ENCODE measurements around the gene ARHGAP40.

Gene ARHGAP40

GRCh38 chr20:38649275-38649891 lies 47.8 kb downstream of the ARHGAP40 start:
- H3K4me3 ChIP-seq (ENCODE audit: low read depth, low read length), result no peak overlapping the region

- no peak overlapping the region for H3K4me3 ChIP-seq (ENCODE audit: low read depth, low read length)
Measured at GRCh38 chr20:38650010-38650409, 48.4 kb downstream of the ARHGAP40 start.

DNA sequence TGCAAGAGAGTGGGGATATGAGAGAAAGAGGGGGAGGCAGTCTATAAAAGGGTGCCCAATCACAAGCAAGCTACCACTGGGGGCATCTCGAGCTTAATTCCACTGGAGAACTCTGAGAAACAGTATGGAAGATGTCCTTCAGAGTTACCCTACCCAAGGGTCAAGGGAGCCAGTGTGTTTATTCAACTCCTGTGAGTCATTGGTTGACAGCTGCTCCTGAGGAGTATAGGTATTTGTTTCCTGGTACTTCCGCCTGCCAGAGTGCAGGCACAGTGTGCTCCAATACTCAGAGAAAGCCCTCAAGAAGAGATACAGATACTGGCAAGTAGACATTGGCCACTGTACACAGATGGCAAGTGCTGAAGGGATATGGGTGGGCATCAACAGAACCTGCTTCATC lies 49.5 kb downstream of the ARHGAP40 start:
- no peak overlapping the region for H3K4me3 ChIP-seq (ENCODE audit: low read depth, low read length)

DNA sequence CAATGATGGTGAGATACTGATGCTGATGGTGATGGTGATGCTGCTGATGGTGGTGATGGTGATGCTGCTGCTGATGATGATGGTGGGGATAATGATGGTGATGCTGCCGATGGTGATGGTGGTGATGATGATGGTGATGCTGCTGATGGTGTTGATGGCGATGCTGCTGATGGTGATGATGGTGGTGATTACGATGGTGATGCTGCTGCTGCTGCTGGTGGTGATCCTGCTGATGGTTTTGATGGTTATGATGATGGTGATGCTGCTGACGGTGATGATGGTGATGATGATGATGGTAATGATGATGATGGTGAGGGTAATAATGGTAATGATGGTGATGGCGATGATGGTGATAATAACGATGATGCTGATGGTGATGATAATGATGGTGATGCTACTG lies 50.0 kb downstream of the ARHGAP40 start:
- no peak overlapping the region for H3K4me3 ChIP-seq (ENCODE audit: low read depth, low read length)

- H3K4me3 ChIP-seq (ENCODE audit: low read depth, low read length), result no peak overlapping the region
Measured at GRCh38 chr20:38652995-38653394, 51.4 kb downstream of the ARHGAP40 start.

DNA sequence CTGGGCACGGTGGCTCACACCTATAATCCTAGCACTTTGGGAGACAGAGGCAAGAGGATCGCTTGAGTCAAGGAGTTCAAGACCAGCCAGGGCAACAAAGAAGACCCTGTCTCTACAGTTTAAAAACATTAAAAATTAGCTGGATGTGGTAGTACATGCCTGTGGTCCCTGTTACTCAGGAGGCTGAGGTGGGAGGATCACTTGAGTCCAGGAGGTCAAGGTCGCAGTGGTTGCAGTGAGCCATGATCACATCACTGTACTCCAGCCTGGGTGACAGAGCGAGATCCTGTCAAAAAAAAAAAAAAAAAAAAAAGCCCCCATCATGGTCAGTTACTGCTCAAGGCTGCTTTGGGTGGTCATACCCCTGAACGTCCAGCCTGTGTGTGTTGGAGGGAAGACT lies 55.8 kb downstream of the ARHGAP40 start:
- H3K4me3 ChIP-seq (ENCODE audit: low read depth, low read length), result no peak overlapping the region

GRCh38 chr20:38658879-38659596 lies 57.4 kb downstream of the ARHGAP40 start:
- H3K4me3 ChIP-seq (ENCODE audit: low read depth, low read length), result no peak overlapping the region

DNA sequence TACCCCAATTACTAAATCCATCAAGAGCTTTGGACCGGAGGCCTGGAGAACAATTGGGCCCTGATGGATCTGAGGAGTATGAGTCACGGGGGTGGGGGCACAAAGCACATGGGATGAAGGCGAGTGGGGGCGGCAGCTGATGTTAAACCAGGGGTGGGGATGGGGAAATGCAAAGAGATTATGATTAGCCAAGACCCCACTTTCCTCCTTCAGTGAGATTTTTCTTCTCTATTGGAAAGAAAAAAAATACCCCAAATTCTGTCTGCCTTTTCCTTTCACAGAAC lies 57.9 kb downstream of the ARHGAP40 start:
- H3K4me3 ChIP-seq (ENCODE audit: low read depth, low read length), result no peak overlapping the region

DNA sequence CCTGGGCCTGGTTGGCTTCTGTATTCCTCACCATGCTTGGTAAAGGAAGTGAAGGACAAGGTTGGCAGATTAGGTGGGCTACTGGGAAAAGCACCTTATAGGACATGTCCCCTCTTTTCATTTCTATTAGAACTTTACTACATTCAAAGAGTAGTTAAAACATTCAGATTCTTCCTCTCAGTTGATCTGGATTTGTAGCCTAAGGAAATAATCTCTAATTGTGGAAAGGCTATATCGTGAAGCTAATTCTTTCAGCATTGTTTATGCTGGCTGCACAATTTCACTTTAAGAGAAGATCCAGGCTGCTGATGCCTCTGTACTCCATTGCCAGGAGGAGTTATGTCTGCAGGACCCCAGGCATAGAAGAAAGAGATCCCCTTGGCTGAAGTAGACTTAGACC lies 58.8 kb downstream of the ARHGAP40 start:
- no peak overlapping the region for H3K4me3 ChIP-seq (ENCODE audit: low read depth, low read length)

GRCh38 chr20:38663660-38664059 lies 62.1 kb downstream of the ARHGAP40 start:
- H3K4me3 ChIP-seq (ENCODE audit: low read depth, low read length), result no peak overlapping the region

DNA sequence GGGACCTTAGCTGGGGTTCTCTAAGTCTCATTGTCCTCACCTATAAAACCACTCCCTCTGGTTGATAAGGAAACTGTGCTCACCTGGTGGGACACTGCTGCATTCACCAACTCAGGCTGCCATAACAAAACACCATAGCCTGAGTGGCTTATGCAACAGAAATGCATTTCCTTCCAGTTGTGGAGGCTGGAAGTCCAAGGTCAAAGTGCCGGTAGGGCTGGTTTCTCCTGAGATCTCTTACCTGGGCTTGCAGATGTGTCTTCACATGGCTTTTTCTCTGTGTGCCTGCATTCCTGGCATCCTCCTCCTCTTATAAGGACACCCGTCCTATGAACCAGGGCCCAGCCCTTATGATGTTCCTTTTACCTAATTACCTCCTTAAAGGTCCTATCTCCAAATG lies 62.7 kb downstream of the ARHGAP40 start:
- no peak overlapping the region for H3K4me3 ChIP-seq (ENCODE audit: low read depth, low read length)

- no peak overlapping the region for H3K4me3 ChIP-seq (ENCODE audit: low read depth, low read length)
Measured at GRCh38 chr20:38665094-38665493, 63.5 kb downstream of the ARHGAP40 start.

DNA sequence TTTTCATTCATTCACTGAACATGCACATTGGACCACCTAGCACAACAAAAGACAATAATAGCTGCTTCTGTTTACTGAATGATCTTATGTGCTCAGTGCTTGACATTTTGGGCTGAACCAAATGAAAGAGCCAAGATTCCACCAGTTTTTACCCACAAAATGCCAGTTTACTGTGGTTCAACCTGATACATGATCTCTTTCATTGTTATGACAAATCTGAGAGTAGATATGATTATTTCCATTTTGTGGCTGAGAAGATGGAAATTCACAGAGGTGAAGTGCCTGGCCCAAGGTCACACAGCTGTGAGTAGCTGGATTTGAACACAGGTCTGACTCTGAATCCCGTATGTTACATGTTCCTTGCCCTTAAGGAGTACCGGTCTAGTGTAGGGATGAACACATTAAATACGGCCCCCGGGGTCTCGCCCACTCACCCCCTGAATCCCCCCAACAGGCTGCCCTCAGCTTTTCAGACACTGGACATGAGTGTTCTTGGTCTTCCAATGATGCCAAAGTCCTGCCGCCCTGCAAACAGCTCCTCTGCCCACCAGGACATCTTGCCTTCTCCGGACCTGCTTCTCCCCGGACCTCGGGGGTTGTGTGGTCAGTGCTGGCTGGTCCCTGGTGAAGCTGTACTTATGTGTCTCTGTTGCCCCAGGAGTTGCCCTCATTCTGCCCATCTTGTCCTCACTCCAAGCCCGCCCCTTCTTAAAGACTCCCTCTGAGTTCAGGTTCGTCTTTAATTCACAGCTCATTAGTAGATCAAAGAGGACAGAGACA lies 64.1 kb downstream of the ARHGAP40 start:
- H3K4me3 ChIP-seq (ENCODE audit: low read depth, low read length), result no peak overlapping the region

- H3K4me3 ChIP-seq (ENCODE audit: low read depth, low read length), result no peak overlapping the region
Measured at GRCh38 chr20:38667417-38667956, 65.9 kb downstream of the ARHGAP40 start.

DNA sequence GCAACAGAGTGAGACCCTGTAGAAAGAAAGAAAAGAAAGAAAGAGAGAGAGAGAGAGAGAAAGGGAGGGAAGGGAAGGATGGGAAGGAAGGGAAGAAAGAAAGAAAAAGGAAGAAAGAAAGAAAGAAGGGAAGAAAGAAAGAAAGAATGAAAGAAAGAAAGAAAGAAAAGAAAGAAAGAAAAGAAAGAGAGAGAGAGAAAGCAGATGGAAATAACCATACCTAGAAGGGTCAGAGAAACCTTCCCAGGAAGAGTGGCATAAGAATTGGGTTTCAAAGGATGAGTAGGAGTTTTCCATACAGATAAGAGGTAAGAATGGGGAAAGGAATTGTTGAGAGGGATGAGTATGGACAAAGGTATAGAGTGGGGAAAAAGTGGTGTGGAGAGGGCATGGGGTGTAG lies 68.1 kb downstream of the ARHGAP40 start:
- no peak overlapping the region for H3K4me3 ChIP-seq (ENCODE audit: low read depth, low read length)

DNA sequence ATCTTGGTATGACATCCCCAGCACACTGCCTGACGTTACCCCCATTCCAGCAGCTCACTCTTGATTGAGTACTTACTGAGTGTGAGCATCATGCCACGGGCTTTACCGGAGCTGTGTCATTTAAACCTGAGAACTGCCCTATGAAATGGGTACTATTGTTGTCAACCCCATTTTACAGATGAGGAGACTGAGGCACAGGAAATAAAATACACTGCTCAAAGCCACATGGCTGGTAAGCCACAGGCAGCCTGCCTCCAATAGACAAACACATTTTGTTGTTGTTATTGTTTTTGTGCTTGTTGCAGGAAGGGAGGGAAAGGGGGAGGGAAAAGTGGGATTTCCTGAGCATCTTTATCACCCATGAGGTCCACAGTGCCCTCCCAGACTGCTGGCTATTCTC lies 69.2 kb downstream of the ARHGAP40 start:
- H3K4me3 ChIP-seq (ENCODE audit: low read depth, low read length), result no peak overlapping the region

- H3K4me3 ChIP-seq (ENCODE audit: low read depth, low read length), result no peak overlapping the region
Measured at GRCh38 chr20:38671186-38671585, 69.6 kb downstream of the ARHGAP40 start.

DNA sequence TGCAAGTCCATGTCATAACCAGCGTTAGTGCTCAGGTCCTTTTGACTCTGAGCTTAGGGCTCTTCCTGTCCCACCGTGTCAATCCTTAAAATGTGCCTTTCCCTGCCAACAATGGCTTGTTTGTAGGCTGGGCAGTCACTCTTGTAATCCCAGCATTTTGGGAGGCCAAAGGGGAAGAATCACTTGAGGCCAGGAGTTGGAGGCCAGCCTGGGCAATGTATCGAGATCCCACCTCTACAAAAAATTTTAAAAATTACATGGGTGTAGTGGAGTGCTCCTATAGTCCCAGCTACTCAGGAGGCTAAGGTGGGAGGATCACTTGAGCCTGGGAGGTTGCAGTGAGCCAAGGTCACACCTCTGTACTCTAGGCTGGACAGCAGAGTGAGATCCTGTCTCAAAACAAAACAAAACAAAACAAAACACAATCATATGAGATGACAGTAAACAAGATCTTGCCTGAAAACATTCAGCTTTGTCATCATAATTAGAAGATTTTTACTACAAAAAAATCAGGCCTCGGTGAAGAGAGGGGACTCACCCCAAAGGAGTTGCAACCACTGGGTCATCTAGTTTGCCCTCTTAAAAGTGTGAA lies 70.2 kb downstream of the ARHGAP40 start:
- H3K4me3 ChIP-seq (ENCODE audit: low read depth, low read length), result no peak overlapping the region

GRCh38 chr20:38672504-38672903 lies 70.9 kb downstream of the ARHGAP40 start:
- no peak overlapping the region for H3K4me3 ChIP-seq (ENCODE audit: low read depth, low read length)

GRCh38 chr20:38673261-38673660 lies 71.7 kb downstream of the ARHGAP40 start:
- no peak overlapping the region for H3K4me3 ChIP-seq (ENCODE audit: low read depth, low read length)

DNA sequence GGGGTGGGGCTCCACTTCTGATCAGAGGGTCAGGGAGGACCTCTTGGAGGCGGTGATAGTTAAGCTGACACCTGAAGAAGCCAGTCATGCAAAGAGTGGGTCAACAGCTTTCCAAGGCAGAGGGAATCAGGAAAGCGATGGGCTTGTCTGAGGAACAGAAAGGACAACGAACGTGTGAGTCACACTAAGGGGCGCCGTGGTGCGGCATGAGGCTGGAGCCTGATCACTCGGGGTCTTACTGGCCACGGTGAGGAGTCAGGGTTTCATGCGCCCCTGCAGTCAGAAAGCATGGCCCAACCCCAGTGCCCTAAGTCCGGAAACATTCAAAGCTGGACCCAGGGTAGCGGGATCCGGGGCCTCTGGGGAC lies 72.1 kb downstream of the ARHGAP40 start:
- H3K4me3 ChIP-seq (ENCODE audit: low read depth, low read length), result peak overlapping the region; percentile 60
